Measurements from ENCODE around the gene SLC17A9. TPM values are rescaled to one million over a fixed set of nuclear protein-coding genes. Genes with fewer than 3 reads are reported as not detected.

The SLC17A9 gene
- total and polyA plus RNA-seq, 10 donors = 18.8 to 95.3 (median 34.2) TPM

DNA sequence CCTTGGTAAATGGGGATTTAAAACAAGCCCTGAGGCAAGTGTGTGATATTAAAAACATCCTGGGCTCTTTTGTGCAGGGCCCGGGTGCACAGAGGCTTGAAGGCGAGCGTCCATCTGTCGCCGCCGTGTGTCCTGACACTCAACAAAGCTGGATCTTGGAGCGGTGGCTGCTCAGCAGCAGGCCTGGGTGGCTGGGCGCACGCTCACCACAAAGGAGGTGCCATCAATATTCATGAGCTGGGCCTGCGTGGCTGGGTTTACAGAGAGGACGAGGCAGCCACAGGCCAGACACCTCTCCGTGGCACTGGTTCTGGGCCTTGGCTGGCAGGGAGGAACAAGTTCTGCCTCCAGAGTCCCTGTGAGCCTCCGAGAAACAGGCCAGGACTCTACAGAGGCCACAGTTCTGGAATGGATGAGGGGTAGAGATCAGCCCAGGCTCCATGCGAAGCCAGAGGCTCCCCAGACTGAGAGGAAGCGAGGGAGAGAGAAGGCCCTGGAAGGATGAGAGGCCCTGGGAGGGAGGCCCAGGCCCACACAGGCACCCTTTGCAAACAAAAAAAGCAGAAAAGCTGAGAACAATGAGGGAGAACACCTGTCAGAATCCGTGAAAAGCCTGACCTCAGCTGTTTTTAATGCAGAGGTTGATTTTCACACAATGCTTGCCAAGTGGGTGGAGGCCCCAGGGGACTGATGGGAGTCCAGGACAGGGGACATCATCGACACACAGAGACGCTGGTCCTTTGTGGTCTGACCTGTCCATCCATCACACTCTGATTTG lies 32.3 kb downstream of the SLC17A9 start:
- WGBS, 5 donors = 78 to 83% (median 82%) methylated on average over 18 of the region's 18 CpGs

DNA sequence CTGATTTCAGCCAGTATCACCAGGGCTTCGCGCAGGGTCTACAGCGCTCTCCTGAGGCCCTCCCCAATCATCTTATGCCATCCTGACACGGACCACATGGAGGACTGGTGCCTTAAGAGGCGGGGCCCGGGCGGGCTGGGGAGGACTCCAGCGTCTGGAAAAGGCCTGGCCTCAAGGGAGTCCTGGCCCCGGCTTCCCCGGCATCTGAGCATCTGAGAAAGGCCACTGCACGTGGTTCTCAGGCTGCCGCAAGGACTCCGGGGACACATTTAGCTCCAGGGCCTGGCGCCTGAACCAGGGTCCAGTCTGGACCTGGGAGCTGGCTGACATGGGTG lies 32.9 kb downstream of the SLC17A9 start:
- H3K27me3 ChIP-seq (replicated peaks in 1 of 7) = peaks cover 0 to 91% (median 36%) of the 10 kb centered on the region in 7 donors
- 76 to 81% (median 80%) methylated on average over 11 to 14 of the region's 14 CpGs; no CpG with 5 or more reads in 1 of the 5 donors for WGBS, 5 donors
- intact Hi-C loops (cut with DNase I; ENCODE audit: low total_unique reads) = no loop called here

More for the DNA sequence above, 32.3 kb downstream of the SLC17A9 start:
- H3K4me3 ChIP-seq = no peak overlapping the region
- H3K27ac ChIP-seq = no peak overlapping the region
- TF ChIP-seq POLR2AphosphoS5 (IDR thresholded peaks at IDR 0.05) (no peak), POLR2A (IDR thresholded peaks at IDR 0.05) (no peak)
- TF ChIP-seq, protein P1, sequence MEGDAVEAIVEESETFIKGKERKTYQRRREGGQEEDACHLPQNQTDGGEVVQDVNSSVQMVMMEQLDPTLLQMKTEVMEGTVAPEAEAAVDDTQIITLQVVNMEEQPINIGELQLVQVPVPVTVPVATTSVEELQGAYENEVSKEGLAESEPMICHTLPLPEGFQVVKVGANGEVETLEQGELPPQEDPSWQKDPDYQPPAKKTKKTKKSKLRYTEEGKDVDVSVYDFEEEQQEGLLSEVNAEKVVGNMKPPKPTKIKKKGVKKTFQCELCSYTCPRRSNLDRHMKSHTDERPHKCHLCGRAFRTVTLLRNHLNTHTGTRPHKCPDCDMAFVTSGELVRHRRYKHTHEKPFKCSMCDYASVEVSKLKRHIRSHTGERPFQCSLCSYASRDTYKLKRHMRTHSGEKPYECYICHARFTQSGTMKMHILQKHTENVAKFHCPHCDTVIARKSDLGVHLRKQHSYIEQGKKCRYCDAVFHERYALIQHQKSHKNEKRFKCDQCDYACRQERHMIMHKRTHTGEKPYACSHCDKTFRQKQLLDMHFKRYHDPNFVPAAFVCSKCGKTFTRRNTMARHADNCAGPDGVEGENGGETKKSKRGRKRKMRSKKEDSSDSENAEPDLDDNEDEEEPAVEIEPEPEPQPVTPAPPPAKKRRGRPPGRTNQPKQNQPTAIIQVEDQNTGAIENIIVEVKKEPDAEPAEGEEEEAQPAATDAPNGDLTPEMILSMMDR (IDR thresholded peaks at IDR 0.05 in 8 of 11, conservative IDR thresholded peaks at IDR 0.05 in 3 of 11) = no peak
- H3K9me3 ChIP-seq = no peaks in the 10 kb centered on the region
- peaks cover 0 to 38% (median 17%) of the 10 kb centered on the region in 6 donors for H3K4me1 ChIP-seq
- no peaks in the 10 kb centered on the region for H3K36me3 ChIP-seq
- DNase-seq = no peak
- intact Hi-C loops (cut with DNase I; ENCODE audit: low total_unique reads) = no loop called here
- peaks cover 0 to 92% (median 42%) of the 10 kb centered on the region in 7 donors for H3K27me3 ChIP-seq (replicated peaks in 1 of 7)

DNA sequence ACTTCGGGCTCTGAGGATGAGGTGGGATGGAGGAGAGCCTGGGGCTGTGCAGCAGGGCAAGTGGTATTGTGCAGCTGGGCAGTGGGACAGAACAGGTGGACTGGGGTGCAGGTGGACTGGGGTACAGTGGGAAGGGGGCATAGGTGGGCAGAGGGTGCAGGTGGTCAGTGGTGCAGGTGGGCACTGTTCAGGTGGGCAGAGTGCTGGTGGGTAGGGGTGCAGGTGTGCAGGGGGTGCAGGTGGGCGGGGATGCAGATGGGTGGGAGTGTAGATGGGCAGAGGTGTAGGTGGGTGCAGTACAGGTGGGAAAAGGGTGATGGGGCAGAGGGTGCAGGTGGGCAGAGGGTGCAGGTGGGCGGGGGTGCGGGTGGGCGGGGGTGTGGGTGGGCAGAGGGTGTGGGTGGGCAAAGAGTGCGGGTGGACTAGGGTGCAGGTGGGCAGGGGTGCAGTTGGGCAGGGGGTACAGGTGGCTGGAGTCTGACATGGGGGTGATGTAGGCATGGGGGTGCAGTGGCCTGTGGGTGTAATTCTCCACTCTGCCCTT lies 33.8 kb downstream of the SLC17A9 start:
- Histone ChIP-seq H3K36me3 (no peaks in the 10 kb centered on the region), H3K4me1 (peaks cover 0 to 23% (median 11%) of the 10 kb centered on the region in 6 donors), H3K9me3 (no peaks in the 10 kb centered on the region), H3K27me3 (replicated peaks in 1 of 7) (peaks cover 0 to 91% (median 29%) of the 10 kb centered on the region in 7 donors), H3K4me3 (no peak overlapping the region), H3K27ac (no peak overlapping the region)
- intact Hi-C loops (cut with DNase I; ENCODE audit: low total_unique reads) = no loop called here
- WGBS, 5 donors = 70 to 90% (median 76%) methylated on average over 5 to 6 of the region's 6 CpGs
- TF ChIP-seq POLR2A (IDR thresholded peaks at IDR 0.05) (no peak), POLR2AphosphoS5 (IDR thresholded peaks at IDR 0.05) (no peak)
- TF ChIP-seq, protein P1 (IDR thresholded peaks at IDR 0.05 in 8 of 11, conservative IDR thresholded peaks at IDR 0.05 in 3 of 11) = no peak
- DNase-seq = no peak

More for the DNA sequence above, 32.9 kb downstream of the SLC17A9 start:
- Histone ChIP-seq H3K36me3 (no peaks in the 10 kb centered on the region), H3K27ac (no peak overlapping the region), H3K4me1 (peaks cover 0 to 32% (median 17%) of the 10 kb centered on the region in 6 donors), H3K9me3 (no peaks in the 10 kb centered on the region), H3K4me3 (no peak overlapping the region)
- DNase-seq = no peak
- TF ChIP-seq POLR2A (IDR thresholded peaks at IDR 0.05) = no peak
- TF ChIP-seq, protein P1 (IDR thresholded peaks at IDR 0.05 in 8 of 11, conservative IDR thresholded peaks at IDR 0.05 in 3 of 11) = no peak
- no peak for TF ChIP-seq POLR2AphosphoS5 (IDR thresholded peaks at IDR 0.05)

DNA sequence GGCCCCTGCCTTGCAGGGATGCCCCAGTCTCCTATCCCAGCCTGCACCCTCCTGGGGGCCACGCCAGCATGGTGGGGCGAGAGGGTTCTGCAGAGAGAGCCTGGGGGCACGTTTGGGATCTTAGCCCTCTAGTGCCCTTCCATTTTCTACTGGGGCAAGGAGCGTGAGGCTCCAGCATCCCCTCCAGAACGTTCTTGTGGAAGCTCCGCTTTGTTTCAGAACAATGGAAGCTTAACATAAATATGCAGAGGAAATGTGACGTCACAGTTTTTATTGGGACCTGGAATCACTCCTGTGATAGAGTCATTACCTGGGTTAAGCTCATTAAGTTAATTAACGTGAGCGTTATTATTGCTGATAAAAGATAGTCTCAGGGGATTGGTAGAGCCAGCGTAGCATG lies 34.6 kb downstream of the SLC17A9 start:
- H3K36me3 ChIP-seq = no peaks in the 10 kb centered on the region
- peaks cover 0 to 15% (median 3%) of the 10 kb centered on the region in 6 donors for H3K4me1 ChIP-seq
- H3K27me3 ChIP-seq (replicated peaks in 1 of 7) = peaks cover 0 to 91% (median 21%) of the 10 kb centered on the region in 7 donors
- H3K27ac ChIP-seq = no peak overlapping the region
- no peaks in the 10 kb centered on the region for H3K9me3 ChIP-seq
- DNase-seq = no peak
- TF ChIP-seq, protein P1 (IDR thresholded peaks at IDR 0.05 in 8 of 11, conservative IDR thresholded peaks at IDR 0.05 in 3 of 11) = no peak
- no peak for TF ChIP-seq POLR2A (IDR thresholded peaks at IDR 0.05)
- intact Hi-C loops (cut with DNase I; ENCODE audit: low total_unique reads) = no loop called here
- WGBS, 5 donors = 59 to 77% (median 74%) methylated on average over 7 to 10 of the region's 10 CpGs
- no peak overlapping the region for H3K4me3 ChIP-seq

All from spleen (tissue), 11 donors.